B cell (primary cell): ENCODE measurements around the gene AKR1C4.

Source experiments
- CTCF ChIP-seq: fragments of 200-600 bp; IDR thresholded peaks from one replicate; pipeline ENCODE4 v1.8.0; 2022; ENCODE audit warnings: antibody characterized with exemption, mild to moderate bottlenecking
- EZH2 ChIP-seq: IDR thresholded peaks from 2 replicates; pipeline ENCODE4 v1.6.1; 2012; ENCODE audit warnings: borderline replicate concordance, low read depth, mild to moderate bottlenecking, moderate library complexity, low read length; ENCODE audit not compliant: insufficient read depth, poor library complexity, severe bottlenecking

DNA sequence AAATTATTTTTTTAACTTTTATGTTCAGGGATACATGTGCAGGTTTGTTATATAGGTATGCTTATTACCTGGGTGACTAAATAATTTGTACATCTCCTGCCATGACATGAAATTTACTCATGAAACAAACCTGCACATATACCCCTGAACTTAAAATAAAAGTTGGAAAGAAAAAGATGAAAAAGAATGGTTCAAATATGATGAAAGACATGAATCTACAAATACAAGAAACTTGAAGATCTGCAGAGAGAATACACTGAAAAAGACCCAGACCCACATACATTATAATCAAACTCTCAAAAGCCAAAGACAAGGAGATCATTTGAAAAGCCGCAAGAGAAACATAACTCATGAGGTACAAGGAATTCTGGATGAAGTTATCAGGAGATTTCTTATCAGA is 70.2 kb downstream of the AKR1C4 start:
- TF ChIP-seq CTCF (no peak), EZH2 (no peak)
